ENCODE data around the gene RNU5D-1. TPM values are rescaled to one million over a fixed set of nuclear protein-coding genes. Genes with fewer than 3 reads are reported as not detected.
A peak's percentile ranks its signal among the peaks of the same experiment; 100 is the strongest.

RNU5D-1 gene
- total and polyA plus RNA-seq, 10 of the 15 experiments (the other 5 are each of a cell fraction or from before 2014, with no cell fraction given): not detected

DNA sequence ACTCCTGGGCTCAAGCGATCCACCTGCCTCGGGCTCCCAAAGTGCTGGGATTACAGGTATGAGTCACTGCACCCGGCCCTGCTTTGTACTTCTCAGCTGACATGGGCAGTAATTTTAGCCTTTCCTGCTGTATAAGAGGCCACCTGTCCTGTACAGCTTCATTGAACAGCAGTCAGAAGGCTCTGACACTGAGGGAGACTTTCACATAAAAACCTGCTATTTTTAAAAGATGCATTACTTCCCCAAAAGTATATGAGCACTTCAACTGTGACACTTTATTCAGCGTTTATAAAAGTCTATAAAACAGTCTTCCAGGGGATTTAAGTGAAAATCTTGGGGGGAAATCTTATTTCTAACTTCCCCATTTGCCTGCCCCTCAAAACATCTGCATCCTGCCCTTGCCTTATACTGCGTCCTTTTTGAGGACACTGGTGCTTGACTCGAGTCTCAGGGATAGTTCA is 17.6 kb downstream of the RNU5D-1 start (continued):
- TF ChIP-seq JUNB (IDR thresholded peaks at IDR 0.05) (peak; percentile 68), ZNF274 (IDR thresholded peaks at IDR 0.05; ENCODE audit: insufficient read depth, insufficient read length) (no peak), PAX8 (IDR thresholded peaks at IDR 0.05) (no peak), IRF4 (IDR thresholded peaks at IDR 0.05; ENCODE audit: low read depth, low read length) (no peak), SMAD1 (IDR thresholded peaks at IDR 0.05; ENCODE audit: low read depth, partially characterized antibody) (no peak), SP1 (IDR thresholded peaks at IDR 0.05; ENCODE audit: low read depth, low read length) (no peak), SUZ12 (IDR thresholded peaks at IDR 0.05; ENCODE audit: unreplicated experiment) (no peak), RELA (IDR thresholded peaks at IDR 0.05; ENCODE audit: borderline replicate concordance, partially characterized antibody) (no peak), ZNF217 (IDR thresholded peaks at IDR 0.05) (no peak), RFX5 (IDR thresholded peaks at IDR 0.05; ENCODE audit: low read depth, low read length) (no peak), ASH2L (IDR thresholded peaks at IDR 0.05; ENCODE audit: borderline replicate concordance, low read depth) (no peak), LARP7 (IDR thresholded peaks at IDR 0.05) (no peak), ELK1 (IDR thresholded peaks at IDR 0.05; ENCODE audit: low read depth, low read length) (no peak), CREM (IDR thresholded peaks at IDR 0.05; ENCODE audit: low read depth) (peak; percentile 39; the same call in 1 of the 2 replicates), MLLT1 (IDR thresholded peaks at IDR 0.05) (no peak), IRF5 (IDR thresholded peaks at IDR 0.05; ENCODE audit: borderline replicate concordance) (no peak), FOXK2 (IDR thresholded peaks at IDR 0.05) (no peak), PAX5 (IDR thresholded peaks at IDR 0.05; ENCODE audit: borderline replicate concordance, low read depth, low read length) (no peak), SUPT20H (IDR thresholded peaks at IDR 0.05; ENCODE audit: borderline replicate concordance, control insufficient read depth, low read depth, low read length) (no peak), EED (IDR thresholded peaks at IDR 0.05; ENCODE audit: low read depth) (peak; percentile 93)
- TF ChIP-seq, protein P1, sequence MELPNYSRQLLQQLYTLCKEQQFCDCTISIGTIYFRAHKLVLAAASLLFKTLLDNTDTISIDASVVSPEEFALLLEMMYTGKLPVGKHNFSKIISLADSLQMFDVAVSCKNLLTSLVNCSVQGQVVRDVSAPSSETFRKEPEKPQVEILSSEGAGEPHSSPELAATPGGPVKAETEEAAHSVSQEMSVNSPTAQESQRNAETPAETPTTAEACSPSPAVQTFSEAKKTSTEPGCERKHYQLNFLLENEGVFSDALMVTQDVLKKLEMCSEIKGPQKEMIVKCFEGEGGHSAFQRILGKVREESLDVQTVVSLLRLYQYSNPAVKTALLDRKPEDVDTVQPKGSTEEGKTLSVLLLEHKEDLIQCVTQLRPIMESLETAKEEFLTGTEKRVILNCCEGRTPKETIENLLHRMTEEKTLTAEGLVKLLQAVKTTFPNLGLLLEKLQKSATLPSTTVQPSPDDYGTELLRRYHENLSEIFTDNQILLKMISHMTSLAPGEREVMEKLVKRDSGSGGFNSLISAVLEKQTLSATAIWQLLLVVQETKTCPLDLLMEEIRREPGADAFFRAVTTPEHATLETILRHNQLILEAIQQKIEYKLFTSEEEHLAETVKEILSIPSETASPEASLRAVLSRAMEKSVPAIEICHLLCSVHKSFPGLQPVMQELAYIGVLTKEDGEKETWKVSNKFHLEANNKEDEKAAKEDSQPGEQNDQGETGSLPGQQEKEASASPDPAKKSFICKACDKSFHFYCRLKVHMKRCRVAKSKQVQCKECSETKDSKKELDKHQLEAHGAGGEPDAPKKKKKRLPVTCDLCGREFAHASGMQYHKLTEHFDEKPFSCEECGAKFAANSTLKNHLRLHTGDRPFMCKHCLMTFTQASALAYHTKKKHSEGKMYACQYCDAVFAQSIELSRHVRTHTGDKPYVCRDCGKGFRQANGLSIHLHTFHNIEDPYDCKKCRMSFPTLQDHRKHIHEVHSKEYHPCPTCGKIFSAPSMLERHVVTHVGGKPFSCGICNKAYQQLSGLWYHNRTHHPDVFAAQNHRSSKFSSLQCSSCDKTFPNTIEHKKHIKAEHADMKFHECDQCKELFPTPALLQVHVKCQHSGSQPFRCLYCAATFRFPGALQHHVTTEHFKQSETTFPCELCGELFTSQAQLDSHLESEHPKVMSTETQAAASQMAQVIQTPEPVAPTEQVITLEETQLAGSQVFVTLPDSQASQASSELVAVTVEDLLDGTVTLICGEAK (IDR thresholded peaks at IDR 0.05; ENCODE audit: borderline replicate concordance): no peak
